GM11168 (cell line): Measurements from ENCODE around the gene NUDT9.
"Not testable (repeated sequence)": the region's sequence is repeated elsewhere in the genome, so short reads cannot be mapped to it uniquely, and the experiment has no call there.

ENCODE experiments used
- in situ Hi-C: fragments of 300-500 bp; cut with MboI; formaldehyde crosslinking; loops from one replicate; pipeline ENCODE4 v1.12.0; 2022; ENCODE audit warnings: low sequenced_read_pairs; ENCODE audit not compliant: unreplicated experiment

Gene NUDT9

GRCh38 chr4:87406902-87407301 is 15.5 kb upstream of the NUDT9 start:
- in situ Hi-C loops = not testable (repeated sequence)

- in situ Hi-C loops = no loop called here
Measured at GRCh38 chr4:87409420-87409939, 12.9 kb upstream of the NUDT9 start.

GRCh38 chr4:87410157-87410556 is 12.2 kb upstream of the NUDT9 start:
- in situ Hi-C loops = no loop called here

- in situ Hi-C loops = no loop called here
Measured at GRCh38 chr4:87410679-87411078, 11.7 kb upstream of the NUDT9 start.

- in situ Hi-C loops = no loop called here
Measured at GRCh38 chr4:87414816-87415215, 7.6 kb upstream of the NUDT9 start.

- in situ Hi-C loops = no loop called here
Measured at GRCh38 chr4:87416965-87417364, 5.4 kb upstream of the NUDT9 start.

- in situ Hi-C loops = not testable (repeated sequence)
Measured at GRCh38 chr4:87418410-87418809, 4.0 kb upstream of the NUDT9 start.

GRCh38 chr4:87419578-87420249 is 2.7 kb upstream of the NUDT9 start:
- in situ Hi-C loops = no loop called here

GRCh38 chr4:87420276-87420830 is 2.0 kb upstream of the NUDT9 start:
- in situ Hi-C loops = no loop called here

- in situ Hi-C loops = no loop called here
Measured at GRCh38 chr4:87423317-87424098, 1.1 kb downstream of the NUDT9 start.

- in situ Hi-C loops = not testable (repeated sequence)
Measured at GRCh38 chr4:87424099-87424543, 1.7 kb downstream of the NUDT9 start.

- in situ Hi-C loops = no loop called here
Measured at GRCh38 chr4:87425711-87426110, 3.3 kb downstream of the NUDT9 start.

- in situ Hi-C loops = no loop called here
Measured at GRCh38 chr4:87426865-87427517, 4.6 kb downstream of the NUDT9 start.

GRCh38 chr4:87427518-87427868 is 5.1 kb downstream of the NUDT9 start:
- in situ Hi-C loops = no loop called here

GRCh38 chr4:87428979-87429378 is 6.6 kb downstream of the NUDT9 start:
- in situ Hi-C loops = no loop called here

- in situ Hi-C loops = no loop called here
Measured at GRCh38 chr4:87430038-87430437, 7.7 kb downstream of the NUDT9 start.

GRCh38 chr4:87433342-87433741 is 11.0 kb downstream of the NUDT9 start:
- in situ Hi-C loops = no loop called here

GRCh38 chr4:87442889-87443288 is 20.5 kb downstream of the NUDT9 start:
- in situ Hi-C loops = no loop called here

GRCh38 chr4:87444741-87445140 is 22.4 kb downstream of the NUDT9 start:
- in situ Hi-C loops = no loop called here

GRCh38 chr4:87445964-87446363 is 23.6 kb downstream of the NUDT9 start:
- in situ Hi-C loops = no loop called here

GRCh38 chr4:87446375-87446774 is 24.0 kb downstream of the NUDT9 start:
- in situ Hi-C loops = not testable (repeated sequence)
